Stimulated activated CD4-positive, alpha-beta T cell treated with anti-CD3 and anti-CD28 coated beads, Interleukin-12 subunit alpha, Interleukin-12 subunit beta, amount 100 ng/mL, for 4 hours (primary cell): ENCODE results near the gene ANTXR1.

Experiments used
- DNase-seq: peaks from one replicate; pipeline ENCODE4 v3.0.0-alpha.2; 2020

The ANTXR1 gene

DNA sequence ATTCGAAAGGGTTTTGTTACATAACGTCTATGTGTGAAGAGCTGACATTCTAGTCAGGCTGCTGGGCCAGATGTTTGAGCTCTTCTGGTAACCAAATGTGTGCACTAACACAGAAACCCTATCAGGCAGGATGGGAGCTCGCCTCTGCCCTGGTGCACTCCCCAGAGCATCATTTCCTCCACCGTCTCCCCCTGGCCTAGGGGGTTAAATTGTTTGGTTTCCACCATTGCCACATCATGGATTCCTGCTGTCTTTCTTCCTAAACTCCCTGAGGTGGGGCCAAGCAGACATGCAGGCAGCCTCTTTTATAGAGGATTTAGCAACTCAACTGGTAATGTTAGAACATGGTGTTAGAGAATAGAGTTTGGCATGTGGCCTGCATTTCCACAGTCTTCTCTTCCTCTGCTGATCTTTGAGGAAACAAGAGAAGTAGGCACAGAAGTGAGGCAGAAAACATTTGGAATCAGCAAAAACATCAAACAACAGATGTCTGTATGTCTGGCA lies 87.3 kb downstream of the ANTXR1 start:
- no peak for DNase-seq

DNA sequence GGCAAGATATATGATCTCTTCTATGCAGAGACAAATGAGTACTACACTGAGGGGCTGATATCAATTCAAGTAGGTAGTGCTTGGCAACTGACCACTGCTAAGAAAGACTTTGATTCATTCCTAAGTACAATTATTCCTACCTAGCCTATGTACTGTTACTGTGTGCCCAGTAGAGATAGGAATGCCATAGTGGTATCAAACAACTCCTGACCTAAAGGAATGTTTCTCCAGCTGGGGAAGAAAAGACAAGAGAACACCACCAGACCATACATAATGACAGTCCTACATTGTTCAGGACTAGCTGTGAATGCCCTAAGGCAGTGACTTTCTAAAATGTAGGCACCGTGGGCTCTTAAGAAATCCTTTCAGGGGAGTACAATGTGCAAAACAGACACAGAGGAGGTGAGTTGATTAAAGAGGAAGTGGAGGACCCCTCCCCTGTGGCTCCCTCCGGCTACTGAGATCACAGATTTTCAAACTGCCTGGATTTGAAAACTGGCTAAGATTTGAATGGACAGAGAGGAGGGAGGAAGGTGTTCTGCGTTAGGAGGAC lies 89.1 kb downstream of the ANTXR1 start:
- no peak for DNase-seq

DNA sequence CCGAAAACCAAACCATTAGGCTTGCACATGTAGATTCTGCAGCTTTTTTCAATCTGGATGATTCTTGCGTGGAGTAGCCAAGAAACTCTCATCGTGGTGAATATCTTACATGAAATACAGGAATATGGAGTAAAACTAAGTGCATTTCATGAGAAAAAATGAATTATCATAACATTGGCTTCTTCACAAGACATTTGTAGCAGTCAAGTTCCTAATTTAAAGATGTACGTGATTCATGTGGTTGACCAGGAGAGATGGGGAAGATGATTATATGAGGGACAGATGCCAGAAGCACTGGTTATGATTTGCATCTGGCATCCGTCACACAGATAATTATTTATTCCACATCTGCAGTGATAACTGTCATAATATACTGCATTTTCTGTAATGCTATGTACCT lies 90.4 kb downstream of the ANTXR1 start:
- DNase-seq, result no peak

DNA sequence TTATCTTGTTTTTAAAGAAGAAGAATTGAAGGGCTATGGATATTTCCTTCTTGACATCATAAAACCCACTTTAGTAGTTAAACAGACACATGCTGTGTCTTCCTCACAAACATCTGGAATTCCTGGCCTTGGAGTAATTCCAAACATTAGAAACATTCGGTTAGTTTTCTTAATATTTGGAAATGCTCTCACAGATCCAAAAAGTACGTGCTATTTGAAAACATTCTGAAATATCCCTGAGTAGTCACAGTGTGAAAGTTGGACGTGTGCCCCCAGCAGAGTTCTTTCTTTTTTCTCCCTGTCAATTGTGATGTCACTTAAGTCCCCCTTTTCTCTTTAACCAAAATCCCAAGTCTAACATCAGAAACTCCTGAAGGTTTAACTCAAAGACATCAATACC lies 91.3 kb downstream of the ANTXR1 start:
- DNase-seq, result no peak

DNA sequence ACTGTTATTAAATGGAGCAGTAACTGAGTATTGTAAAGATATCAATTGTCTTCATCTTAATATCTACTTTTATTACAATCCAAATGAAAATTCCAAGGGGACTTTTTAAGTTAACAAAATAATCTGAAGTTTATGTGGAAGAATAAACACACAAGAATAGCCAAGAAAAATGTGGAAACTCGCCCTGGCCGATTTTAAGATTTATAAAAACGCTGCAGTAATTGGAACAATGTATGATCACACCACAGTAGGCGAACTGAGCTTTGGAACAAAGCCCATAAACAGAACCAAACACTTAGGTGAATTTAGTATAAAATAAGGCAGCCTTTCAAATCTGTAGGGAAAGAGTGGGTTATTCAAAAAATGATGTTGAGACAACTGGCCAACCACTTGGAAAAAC lies 96.3 kb downstream of the ANTXR1 start:
- no peak for DNase-seq

DNA sequence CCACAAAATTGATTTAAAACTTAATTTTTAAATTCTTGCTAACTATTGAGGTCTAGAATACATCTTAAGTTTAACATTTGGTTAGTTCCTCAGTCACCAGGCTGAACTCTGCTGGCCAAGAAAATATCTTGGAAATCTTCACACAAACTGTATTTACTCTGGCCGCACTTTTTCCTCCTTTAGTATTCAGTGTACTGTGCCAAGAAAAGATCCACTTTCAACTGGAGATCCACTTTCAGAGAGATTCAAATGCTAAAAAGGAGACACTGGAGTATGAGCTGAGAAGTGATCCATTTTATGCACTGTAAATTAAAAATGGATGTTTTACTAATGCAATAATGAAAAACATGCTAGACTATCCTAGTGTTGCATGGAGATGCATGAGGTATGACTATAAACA lies 98.1 kb downstream of the ANTXR1 start:
- DNase-seq, result no peak

DNA sequence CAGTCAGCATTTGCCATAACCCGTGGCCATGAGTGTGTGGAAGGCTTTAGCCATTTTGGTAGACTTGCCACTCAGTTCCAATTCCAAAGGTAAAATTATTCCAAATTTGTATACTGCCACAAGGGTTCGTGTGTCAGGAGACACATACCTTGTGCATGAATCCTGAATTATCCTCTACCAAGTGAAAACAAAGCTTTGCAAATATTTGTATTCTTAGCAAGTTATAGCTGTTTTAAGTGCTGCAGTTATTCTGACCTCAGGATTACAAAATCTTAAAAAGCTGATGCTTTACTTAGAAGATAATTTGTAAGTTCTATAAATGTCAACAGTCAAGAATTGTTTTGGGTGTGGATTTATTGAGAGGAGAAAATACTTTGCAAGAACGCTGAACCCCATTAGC lies 100.6 kb downstream of the ANTXR1 start:
- no peak for DNase-seq

DNA sequence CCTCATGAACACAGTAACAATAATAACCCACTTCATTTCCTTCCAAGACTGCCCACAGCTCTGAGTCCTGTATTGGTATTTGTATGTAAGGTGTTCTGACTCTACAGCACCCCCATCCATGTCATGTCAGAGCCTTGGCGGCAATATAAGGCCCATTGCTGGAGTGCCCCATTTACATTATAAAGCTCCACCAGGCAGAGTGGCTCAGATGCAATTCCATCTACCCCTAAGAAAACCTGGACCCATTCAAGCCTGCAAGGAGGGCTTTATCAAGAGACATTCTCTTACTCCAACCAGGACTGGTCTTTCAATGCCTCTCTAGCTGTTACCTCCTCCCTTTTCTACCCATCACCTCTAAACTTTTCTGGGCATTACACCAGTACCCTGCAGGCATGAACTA lies 101.6 kb downstream of the ANTXR1 start:
- DNase-seq, result no peak

DNA sequence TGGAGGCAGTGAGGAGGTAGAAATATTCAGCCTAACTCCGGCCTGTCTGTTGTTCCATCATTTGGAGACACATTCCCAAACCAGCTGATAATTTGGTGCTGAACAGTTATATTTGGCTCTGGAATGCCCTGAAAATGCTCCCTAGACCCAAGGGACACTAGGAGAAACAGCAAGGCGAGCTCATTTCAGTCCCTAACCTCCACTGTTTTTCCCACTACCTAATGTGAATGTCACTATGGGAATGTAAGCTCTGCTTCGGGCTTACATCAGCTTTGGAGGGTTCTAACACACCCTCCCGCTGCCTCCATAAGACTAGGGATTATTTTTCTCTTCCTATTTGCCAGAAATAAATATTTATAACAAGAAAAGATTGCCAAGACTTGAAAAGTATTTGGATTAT lies 103.5 kb downstream of the ANTXR1 start:
- DNase-seq, result no peak

DNA sequence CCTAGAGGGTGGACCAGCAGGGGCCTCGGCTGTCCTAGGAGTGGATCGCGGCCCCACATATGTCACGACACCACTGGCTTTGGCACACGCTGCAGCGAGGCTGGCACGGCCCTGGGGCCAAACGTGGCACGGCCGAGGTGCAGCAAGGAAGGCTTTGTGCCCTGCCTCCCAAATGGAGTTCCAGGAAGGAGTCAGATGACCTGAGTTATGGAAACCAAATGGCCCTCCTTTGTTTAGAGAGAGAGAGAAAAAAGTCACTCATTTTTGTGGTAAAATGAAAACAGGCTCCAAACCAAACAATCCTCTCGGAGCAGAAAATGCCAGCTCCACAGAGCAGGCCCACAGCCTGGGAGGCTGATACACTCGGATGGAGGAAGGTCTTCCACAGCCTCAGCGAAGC lies 105.6 kb downstream of the ANTXR1 start:
- DNase-seq, result no peak

DNA sequence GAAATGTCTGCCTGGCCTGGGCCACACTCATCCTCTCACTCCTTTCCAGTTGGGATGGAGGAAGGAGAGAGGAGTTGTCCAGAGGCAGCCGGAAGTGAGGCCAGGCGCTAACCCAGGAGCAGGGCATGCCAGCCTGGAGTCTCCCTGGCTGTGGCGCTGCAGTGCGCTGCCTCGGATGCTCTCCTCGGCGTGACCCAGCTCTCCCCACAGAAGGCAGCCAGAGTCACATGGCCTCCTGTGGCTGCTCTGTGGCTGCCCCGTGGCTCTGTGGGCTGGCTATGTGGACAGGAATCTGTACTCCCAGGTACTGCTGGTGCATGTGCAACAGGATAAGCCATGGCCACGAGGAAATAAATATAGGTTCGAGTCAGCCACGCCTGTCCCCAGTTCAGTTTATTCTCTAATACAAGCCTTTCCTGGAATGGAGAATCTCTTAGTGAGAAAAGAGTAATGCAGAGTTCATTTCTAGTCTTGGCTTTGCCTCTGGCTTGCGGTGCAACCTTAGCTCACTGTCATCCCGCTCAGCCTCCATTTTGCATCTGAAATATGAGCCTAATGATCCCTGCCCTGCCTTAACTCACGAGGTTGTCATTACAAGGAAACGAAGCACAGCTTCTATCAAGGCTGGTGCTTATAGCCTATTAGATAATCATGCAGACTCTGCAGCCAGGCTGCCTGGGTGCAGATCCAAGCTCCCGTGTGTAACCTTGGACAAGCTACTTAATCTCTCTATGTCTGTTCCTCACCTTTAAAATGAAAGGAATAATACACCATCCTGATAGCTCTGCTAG lies 106.3 kb downstream of the ANTXR1 start:
- DNase-seq, result no peak

DNA sequence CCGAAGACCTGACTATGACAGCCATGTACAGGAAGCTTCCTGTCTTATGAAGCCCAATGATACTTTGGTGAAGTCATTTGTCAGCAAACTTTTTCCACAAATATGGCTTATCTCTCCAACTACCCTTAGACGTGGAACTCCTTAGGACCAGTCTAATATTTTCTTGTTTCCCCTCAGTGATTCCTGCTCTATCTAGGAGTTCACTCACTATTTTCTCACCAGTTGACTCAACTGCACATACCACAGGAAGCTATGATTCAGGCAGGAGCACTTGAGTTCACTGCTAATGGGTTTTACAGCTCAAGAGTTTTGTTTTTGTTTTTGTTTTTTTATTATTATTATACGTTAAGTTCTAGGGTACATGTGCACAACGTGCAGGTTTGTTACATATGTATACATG lies 109.3 kb downstream of the ANTXR1 start:
- DNase-seq, result no peak

DNA sequence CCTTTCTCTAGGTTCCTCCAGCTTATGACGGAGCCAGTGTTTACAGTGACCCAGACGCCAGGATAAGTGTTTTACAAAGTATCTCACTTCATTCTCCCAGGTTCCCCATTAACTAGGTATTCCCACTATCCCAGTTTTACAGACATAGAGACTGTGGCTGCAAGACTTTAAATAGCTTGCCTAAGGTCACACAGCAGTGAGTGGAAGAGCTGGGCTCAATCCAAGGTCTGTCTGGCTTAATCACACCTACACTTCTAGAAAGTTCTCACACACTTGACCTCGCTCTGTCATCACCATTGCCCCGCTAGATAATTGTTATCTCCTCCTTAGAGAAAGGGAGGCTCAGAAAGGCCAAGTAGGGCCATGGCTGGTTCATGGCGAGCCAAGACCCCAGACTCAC lies 110.2 kb downstream of the ANTXR1 start:
- DNase-seq, result no peak

DNA sequence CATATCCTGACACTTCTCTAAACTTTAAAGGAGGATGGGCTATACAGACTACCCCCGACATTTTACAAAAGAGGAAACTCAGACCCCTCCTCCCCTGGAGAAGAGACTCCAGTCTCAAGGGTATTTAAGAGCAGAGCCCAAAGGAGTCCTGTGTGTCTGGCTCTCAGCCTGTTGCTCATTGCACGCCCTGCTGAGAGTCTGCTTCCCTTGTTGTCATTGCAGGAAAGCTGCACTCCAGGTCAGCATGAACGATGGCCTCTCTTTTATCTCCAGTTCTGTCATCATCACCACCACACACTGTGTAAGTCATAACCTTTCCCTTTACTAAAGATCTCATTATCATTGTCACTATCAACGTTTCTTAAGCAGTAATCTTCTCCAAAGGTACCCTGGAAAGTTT lies 111.4 kb downstream of the ANTXR1 start:
- DNase-seq, result no peak

DNA sequence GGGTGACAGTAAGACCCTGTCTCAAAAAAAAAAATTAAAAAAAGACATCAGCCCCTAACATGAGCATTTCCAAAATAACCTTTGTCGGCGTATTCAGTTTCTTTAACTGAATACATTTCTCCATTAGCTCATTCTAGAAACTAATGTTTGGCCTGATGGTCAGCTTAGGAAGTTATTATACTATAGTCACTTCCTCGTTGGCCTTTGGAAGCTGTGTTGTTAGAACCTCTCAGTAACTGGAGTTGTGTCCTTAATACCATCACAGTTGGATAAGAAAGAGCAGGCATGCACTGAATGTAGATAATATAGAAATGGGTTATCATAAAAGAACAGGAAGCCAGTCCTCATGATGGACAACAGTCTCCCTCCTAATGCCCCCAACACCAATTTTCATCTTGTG lies 112.8 kb downstream of the ANTXR1 start:
- DNase-seq, result no peak

DNA sequence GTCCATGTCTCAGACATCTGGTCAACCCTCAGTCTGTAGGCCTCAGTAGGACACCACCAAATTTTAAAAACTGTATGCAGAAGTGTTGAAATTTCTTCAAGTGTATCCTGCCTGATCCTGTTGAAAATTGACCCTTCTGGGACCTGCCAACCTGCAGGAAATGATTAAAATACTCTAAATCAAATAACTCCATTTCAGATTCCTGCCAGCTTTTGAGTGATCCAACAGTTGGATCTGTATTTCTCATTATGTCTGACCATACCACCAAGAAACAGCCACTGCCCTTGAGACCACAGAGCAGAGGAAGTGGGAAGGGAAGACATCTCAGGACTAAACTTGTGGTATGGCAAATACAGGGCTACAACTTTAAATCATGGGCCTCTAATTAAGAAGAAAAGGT lies 113.4 kb downstream of the ANTXR1 start:
- DNase-seq, result no peak

DNA sequence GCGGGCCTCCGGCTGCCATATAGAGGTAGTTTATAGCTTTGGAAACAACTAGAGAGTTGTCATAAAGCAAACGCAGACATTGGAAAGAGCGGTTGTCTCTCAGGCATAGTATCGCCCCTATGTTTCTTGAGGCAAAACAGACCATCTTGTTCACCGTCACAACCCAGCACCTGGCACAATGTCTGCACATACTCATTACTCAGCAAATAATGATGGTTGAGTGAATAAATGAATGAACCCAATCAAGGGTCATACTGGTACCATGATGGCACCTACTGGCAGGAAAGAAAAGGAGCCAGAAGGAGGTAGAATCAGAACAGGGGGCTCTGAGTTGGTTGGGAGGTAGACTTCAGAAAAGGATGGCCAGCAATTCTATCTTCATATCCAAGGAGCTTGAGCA lies 118.5 kb downstream of the ANTXR1 start:
- DNase-seq, result no peak

DNA sequence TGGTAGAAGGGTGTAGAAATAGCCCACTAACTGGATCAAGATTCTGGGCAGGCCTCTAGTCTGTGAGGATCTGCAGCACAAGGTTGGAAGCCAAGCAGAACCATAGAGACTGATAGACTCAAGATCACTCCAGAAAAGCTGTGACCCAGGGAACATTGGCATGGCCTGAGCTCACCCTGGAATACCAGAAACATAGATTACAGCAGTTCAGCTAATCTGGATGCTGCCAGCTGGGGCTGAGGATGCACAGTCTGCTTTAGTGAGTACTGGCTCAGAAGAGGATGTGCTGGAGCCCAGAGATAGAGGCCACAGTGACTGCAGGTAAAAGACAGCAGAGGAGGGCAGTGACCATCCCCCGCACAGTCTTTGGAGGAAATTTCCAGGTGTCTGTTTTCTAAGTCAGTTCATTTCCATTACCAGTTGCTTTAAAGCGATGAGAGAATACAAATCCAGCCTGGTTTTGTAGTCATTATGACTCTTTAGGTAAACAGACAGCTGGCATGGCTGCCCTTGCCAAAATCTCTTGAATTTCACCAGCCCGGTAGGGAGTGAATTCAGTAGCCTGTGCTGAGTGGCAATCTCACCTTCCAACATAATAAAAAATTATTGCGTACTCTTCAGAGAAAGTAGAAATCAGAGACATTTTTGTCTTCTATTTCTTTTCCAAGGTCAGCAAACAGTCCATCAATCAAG lies 119.2 kb downstream of the ANTXR1 start:
- DNase-seq, result no peak

DNA sequence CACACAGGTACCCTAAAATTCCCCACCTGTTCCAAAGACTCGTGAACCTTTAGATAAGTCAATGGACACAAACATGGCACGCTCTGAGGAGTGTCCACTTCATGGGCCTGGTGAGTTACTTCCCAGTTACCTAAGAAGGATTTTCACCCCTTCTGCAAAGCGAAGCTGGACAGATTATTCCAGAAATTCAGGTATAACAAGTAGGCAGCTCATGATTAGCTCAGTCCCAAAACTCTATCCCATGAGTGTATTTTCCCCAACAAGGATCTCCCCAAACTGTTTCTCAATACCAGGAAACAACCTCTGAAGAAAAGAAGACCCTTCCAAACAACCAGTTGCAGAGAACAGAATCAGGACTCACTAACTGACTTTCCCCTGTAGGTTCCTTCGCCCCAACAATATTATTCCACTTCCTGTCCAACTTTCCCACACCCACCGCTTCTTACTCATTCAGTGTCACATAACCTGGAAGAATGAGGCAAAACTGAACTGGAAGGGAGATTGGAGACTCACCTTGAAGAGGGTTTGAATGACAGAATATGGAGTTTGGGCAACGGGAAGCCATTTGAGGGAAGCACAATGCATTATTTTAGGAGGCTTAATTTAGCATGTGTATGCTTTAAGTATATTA lies 120.1 kb downstream of the ANTXR1 start:
- no peak for DNase-seq

DNA sequence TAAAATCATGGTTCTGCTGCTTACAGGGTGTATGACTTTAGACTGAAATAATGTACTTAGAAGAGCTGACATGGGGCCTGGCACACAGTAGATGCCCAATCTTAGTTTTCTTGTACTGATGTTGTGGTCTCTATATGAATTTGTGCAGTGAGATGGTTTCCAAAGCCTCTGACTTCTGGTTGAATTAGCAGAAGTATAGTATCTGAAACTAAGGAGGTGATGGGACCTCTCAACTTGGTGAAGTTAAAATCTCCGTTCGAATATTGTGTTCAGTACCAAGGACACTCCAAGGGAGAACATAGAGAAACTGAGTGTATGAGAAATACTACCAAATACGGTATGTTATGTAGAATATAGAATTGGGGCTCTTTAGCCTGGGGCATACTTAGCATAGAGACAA lies 120.9 kb downstream of the ANTXR1 start:
- DNase-seq, result no peak

DNA sequence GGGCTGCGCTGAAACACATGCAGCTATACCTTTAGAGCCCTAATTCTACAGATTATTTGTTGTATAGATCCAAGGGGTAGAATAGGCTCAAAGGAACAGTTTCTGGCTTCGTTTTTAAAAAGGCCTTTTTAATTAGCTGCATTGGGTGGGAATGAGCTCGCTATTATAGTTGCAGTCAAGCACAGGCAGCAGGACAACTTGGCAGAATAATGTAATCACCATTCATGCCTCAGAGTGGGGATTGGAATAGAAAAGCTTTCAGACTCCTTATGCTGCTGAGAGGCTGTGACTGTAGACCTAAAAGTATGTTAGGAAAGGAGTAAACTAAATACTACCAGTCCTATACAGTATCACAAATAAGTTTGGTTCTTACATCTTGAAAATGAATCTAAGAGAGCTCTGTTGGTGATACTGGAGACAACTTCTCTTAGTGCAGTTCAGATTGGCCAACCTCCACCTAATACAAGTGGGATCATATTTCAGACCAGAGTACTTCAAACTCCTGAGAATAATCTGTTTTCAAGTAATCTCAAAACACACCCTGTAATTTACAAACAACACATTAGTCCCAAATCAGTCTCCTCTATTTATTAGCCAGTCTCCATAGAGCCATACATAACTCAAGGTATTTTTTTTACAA lies 121.4 kb downstream of the ANTXR1 start:
- no peak for DNase-seq

DNA sequence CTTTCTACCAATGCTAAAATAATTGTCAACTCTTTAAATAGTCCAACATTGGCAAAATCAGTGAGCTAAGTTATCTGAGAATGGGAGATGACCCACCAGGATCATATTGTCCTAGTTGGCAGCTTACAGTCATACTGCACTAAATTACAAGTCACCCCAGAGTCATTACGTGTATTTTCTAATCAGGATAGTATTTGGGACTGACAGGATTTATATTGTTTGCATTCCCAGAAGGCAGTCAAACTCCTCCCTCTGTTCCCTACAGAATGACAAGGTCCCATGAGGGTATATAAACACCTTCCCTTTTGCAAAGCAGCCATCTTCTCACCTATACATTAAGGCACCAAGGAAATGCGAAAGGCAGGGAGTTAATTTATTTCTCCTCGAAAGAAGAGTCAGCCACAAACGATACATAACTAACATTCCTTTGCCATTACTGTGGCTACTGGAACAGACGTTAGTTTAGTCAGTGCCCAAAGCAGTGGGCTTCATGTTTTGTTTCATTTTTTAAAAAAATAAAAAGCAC lies 125.3 kb downstream of the ANTXR1 start:
- no peak for DNase-seq
